ENCODE data around the gene ANKS1A. TPM values are rescaled to one million over a fixed set of nuclear protein-coding genes. Genes with fewer than 3 reads are reported as not detected.

ANKS1A gene
- total RNA-seq, 4 donors from 2014 or later: 25.7 to 49.7 (median 28.1) TPM

DNA sequence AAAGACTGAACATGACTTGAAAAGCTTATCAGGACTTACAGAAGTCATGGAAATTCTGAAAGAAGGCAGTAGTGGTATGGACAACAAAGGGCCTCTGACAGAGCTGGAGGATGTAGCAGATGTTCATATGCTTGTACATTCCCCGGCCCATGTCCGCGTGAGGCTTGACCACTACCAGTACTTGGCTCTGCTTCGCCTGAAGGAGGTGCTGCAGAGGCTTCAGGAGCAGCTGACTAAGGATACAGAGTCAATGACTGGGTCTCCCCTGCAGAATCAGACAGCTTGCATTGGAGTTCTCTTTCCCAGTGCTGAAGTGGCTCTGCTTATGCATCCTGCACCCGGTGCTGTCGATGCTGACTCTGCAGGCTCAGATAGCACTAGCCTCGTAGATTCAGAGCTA, 30.4 kb upstream of the ANKS1A start:
- ATAC-seq (ENCODE audit: low FRiP score): no peak
- TF ChIP-seq CTCF (IDR thresholded peaks at IDR 0.05): no peak
- DNase-seq (ENCODE audit: low spot score): no peak

DNA sequence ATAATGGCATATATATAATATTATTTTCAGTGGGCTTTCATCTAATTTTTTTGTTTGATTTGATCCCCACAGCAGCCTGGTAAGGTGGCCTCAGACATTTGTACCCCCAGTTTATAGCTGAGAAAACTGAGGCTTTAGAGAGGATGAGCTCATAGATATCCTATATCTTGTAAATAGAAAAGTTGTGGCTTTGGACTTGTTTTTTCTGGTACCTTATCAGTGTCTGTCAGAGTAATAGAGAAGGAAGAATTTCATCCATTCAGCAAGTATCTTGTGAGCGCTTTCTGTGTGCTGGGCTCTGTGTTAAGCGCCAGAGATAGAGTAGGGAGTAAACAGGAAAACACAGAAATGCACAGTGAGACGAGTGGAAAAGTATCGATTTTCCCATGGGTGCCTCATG, 29.1 kb upstream of the ANKS1A start:
- DNase-seq (ENCODE audit: low spot score) (no peak), ATAC-seq (ENCODE audit: low FRiP score) (no peak)
- no peak for TF ChIP-seq CTCF (IDR thresholded peaks at IDR 0.05)

GRCh38 chr6:34860776-34861175, 28.3 kb upstream of the ANKS1A start:
- no peak for TF ChIP-seq CTCF (IDR thresholded peaks at IDR 0.05)
- DNase-seq (ENCODE audit: low spot score) (no peak), ATAC-seq (ENCODE audit: low FRiP score) (no peak)

DNA sequence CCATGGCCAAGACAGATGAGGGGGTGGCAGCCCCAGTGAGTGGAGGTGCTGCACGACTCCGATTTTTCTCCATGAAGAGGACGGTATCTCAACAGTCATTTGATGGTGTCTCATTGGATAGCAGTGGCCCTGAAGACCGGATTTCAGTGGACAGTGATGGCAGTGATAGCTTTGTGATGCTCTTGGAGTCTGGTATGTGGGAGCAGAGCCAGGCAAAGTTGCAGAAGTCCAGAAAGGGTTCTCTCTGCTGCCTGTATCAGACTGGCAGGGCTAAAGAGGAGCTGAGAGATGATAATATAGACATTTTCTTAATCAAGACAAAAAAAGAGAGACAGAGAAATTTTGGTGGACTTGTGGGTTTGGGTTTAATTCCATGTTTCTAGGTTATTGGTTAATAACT, 25.0 kb upstream of the ANKS1A start:
- ATAC-seq (ENCODE audit: low FRiP score) (no peak), DNase-seq (ENCODE audit: low spot score) (no peak)
- TF ChIP-seq CTCF (IDR thresholded peaks at IDR 0.05): no peak

DNA sequence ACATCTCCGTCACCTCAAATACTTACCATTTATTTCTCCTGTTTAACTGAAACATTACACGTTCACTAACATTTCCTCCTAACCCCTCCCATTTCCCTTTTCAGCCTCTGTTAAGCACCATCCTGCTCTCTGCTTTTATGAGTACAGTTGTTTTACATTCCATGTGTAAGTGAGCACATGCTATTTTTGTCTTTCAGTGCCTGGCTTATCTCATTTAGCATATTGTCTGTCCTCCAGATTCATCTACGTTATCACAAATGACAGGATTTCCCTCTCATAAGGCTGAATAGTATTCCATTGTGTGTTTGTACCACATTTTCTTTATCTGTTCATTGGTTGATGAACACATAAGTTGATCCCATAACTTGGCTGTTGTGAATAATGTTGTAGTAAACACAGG, 23.9 kb upstream of the ANKS1A start:
- DNase-seq (ENCODE audit: low spot score): no peak
- TF ChIP-seq CTCF (IDR thresholded peaks at IDR 0.05): no peak
- ATAC-seq (ENCODE audit: low FRiP score): no peak

- ATAC-seq (ENCODE audit: low FRiP score): no peak
- DNase-seq (ENCODE audit: low spot score): no peak
- TF ChIP-seq CTCF (IDR thresholded peaks at IDR 0.05): no peak
These were observed 22.5 kb upstream of the ANKS1A start for GRCh38 chr6:34866509-34866908.

- no peak for DNase-seq (ENCODE audit: low spot score)
- no peak for ATAC-seq (ENCODE audit: low FRiP score)
- no peak for TF ChIP-seq CTCF (IDR thresholded peaks at IDR 0.05)
These were observed 21.6 kb upstream of the ANKS1A start for GRCh38 chr6:34867484-34867883.
